Heart left ventricle (tissue), 16 donors: ENCODE results near the gene DRD2. TPM values are rescaled to one million over a fixed set of nuclear protein-coding genes. Genes with fewer than 3 reads are reported as not detected.

Source experiments
- ATAC-seq, 4 donors: fragments of 200-7000 bp; cut with Tn5 transposase; one replicate each; pipeline ENCODE4 v1.9.1; 2020 to 2022; ENCODE audit warnings: moderate library complexity in 4 of 4, mild to moderate bottlenecking in 3 of 4, moderate number of reproducible peaks in 1 of 4
- DNase-seq, 5 donors: peaks; one replicate each; pipeline ENCODE4 v3.0.0-alpha.2; 2020
- H3K27ac ChIP-seq, 12 donors: fragments of 200-600 bp; sonication (generic) in 4 of 12; one replicate each; pipeline versions ENCODE4 v1.5.0 to v1.8.0; 2016 to 2022; ENCODE audit warnings: mild to moderate bottlenecking in 2 of 12
- H3K27me3 ChIP-seq, 9 donors: fragments of 200-600 bp; sonication (generic) in 2 of 9; one replicate each; pipeline versions ENCODE4 v1.5.1 to v1.8.0; 2016 to 2022; ENCODE audit warnings: mild to moderate bottlenecking in 3 of 9
- H3K36me3 ChIP-seq, 9 donors: fragments of 200-600 bp; sonication (generic) in 2 of 9; one replicate each; pipeline versions ENCODE4 v1.5.0 to v1.8.0; 2018 to 2022; ENCODE audit warnings: mild to moderate bottlenecking in 2 of 9
- H3K4me1 ChIP-seq, 12 donors: fragments of 200-600 bp; sonication (generic) in 4 of 12; one replicate each; pipeline versions ENCODE4 v1.5.0 to v1.8.0; 2016 to 2022; ENCODE audit warnings: mild to moderate bottlenecking in 3 of 12
- H3K4me3 ChIP-seq, 12 donors: fragments of 200-600 bp; sonication (generic) in 4 of 12; one replicate each; pipeline versions ENCODE4 v1.5.0 to v1.8.0; 2017 to 2022; ENCODE audit warnings: mild to moderate bottlenecking in 9 of 12, moderate library complexity in 4 of 12
- H3K9me3 ChIP-seq, 12 donors: fragments of 200-600 bp; sonication (generic) in 4 of 12; one replicate each; pipeline versions ENCODE4 v1.5.0 to v1.8.0; 2016 to 2022; ENCODE audit warnings: mild to moderate bottlenecking in 1 of 12
- CTCF ChIP-seq, 12 donors: fragments of 200-600 bp; sonication (generic) in 4 of 12; IDR thresholded peaks; one replicate each; pipeline versions ENCODE4 v1.5.0 to v1.8.0; 2018 to 2022; ENCODE audit warnings: antibody characterized with exemption in 12 of 12, mild to moderate bottlenecking in 5 of 12
- POLR2A ChIP-seq, 2 donors: fragments of 450-650 bp; IDR thresholded peaks; one replicate each; pipeline ENCODE4 v1.6.1; 2017; ENCODE audit warnings: antibody characterized with exemption in 2 of 2, mild to moderate bottlenecking in 2 of 2, moderate library complexity in 2 of 2
- WGBS, 4 donors: extraction: QIAGEN DNeasy Blood & Tissue Kit in 2 of 4; methylation state at CpG; one replicate each; pipeline versions ENCODE4 v1.1.5 to v1.1.7; 2013 to 2018; 5-methylcytosine and 5-hydroxymethylcytosine counted together
- intact Hi-C, 10 donors: fragments of 100-400 bp; cut with DNase I; formaldehyde crosslinking; loops; one replicate each; pipeline versions ENCODE4 v1.11.1 to v1.14.2; 2022
- polyA plus RNA-seq, 2 donors: library from polyadenylated mRNA; stranded (reverse); fragments of 200-250 nt; gene quantifications; one replicate each; pipeline ENCODE4 v1.2.3, GENCODE V29; 2013
- total RNA-seq, 9 donors: library from RNA; depleted of rRNA in 2 of 9; stranded (reverse); fragments of >200 nt in 2 of 9; fragmentation: NEBNext Ultra II Directional in 3 of 9; extraction: Animal tissue kit (Norgen Biotek cat#: 25700) in 3 of 9; gene quantifications; one replicate each; pipeline versions ENCODE4 v1.1.0 to v1.2.4, GENCODE V29; 2016 to 2023
- donor health status: ischemic (EF 13 %, LVEDD 7.1; RV severe dilation, severe dysfunction).
- donor health status: healthy with polysubstance abuse.
- donor health status: DM: no; HTN: yes; CAD: no.
- donor health status: DM: no; HTN: no; CAD: no.
- donor health status: ischemic (EF 25% LVEDD 6.9; RV normal size, moderate dysfunction).
- donor health status: ischemic (EF 25% LVEDD 5.7; RV mildly dilated, moderate dysfunction).
- donor health status: healthy.
- donor health status: DM: yes; HTN: yes; CAD: no.
- donor health status: ischemic (EF 35%, LVEDD 5.7; RV mildly dilated, moderate dysfunction).
- donor health status: nonischemic (EF 11% LVEDD 7.7; RV severe dilation, severe dysfunction).
- donor health status: DM: yes; HTN: yes; CAD: no.
- donor health status: PGD.
- donor health status: ischemic (EF 29% LVEDD 5.4; RV normal size, mild dysfunction).
- donor health status: nonischemic (EF 23%, LVEDD 6.1; RV moderate dilation, normal function).

DRD2 gene
- total and polyA plus RNA-seq, 11 donors: 0.12 to 0.14 TPM; not detected in 9

DNA sequence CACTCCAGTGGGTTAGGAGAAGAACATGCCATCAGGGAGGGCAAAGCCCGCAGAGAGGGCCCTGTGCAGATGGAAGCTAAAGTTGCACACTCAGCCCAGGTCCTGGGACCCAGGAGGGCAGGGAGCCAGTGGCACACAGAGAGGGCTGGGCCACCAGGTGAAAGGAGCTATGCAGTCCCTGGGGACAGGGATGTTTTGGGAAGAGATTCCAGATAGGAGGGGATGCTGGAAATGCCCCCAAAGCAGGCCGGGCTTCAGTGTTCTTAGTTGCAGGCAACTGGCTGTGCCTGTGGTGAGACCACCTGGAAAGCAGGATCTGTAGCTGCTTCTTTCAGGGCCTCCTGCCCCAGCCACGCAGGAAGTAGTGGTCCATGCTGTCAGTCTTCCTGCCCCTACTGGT is 68.0 kb downstream of the DRD2 start:
- no peaks in the 10 kb centered on the region for H3K27me3 ChIP-seq
- no peaks in the 10 kb centered on the region for H3K9me3 ChIP-seq
- 79 to 92% (median 82%) methylated on average over 3 of the region's 3 CpGs for WGBS, 4 donors
- no peaks in the 10 kb centered on the region for H3K36me3 ChIP-seq
- H3K27ac ChIP-seq: no peak overlapping the region
- DNase-seq: no peak
- TF ChIP-seq CTCF (IDR thresholded peaks at IDR 0.05) (no peak), POLR2A (IDR thresholded peaks at IDR 0.05) (no peak)
- H3K4me1 ChIP-seq: no peaks in the 10 kb centered on the region
- no peak overlapping the region for H3K4me3 ChIP-seq
- intact Hi-C loops: no loop called here
- ATAC-seq: no peak

DNA sequence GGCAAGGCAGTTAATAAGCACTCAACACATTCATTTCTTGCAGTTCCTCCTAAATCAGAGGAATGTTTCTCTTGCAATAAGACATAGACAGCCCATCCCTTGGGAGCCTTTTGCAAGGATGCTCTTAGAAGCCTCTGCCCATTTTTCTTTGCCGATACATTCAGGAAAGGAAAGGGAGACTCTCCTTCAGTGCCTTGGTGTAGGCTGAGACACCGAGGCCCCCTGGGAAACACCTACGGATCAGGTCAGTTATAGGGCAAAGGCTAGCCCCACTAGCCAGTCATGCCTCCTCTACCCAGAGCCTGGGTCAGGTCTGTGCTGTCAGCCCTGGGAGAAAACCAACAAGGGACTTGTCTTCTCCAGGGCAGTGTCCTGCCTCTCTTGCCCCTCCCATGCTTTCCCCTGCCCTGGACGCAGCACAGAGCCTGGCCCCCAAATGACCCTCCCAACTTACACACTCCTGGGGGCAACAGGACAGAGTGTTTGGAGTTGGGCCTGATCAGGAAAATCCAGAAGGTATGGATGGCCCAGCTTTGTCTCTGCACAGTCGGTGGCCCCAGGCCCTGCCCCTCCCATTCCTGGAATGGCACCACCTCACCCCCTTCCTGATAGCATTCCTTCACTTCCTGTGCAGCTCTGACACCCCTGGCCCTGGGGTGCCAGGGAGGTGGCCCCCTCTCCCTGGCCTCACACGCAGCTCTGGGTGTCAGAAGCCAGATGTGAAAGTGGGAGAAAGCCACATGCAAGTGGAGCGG is 69.3 kb downstream of the DRD2 start:
- no peak for DNase-seq
- intact Hi-C loops: no loop called here
- Histone ChIP-seq H3K27ac (no peak overlapping the region), H3K4me3 (no peak overlapping the region), H3K36me3 (no peaks in the 10 kb centered on the region), H3K4me1 (no peaks in the 10 kb centered on the region), H3K27me3 (no peaks in the 10 kb centered on the region), H3K9me3 (no peaks in the 10 kb centered on the region)
- no peak for TF ChIP-seq CTCF (IDR thresholded peaks at IDR 0.05)
- no peak for TF ChIP-seq POLR2A (IDR thresholded peaks at IDR 0.05)
- ATAC-seq: no peak
- WGBS, 4 donors: 72 to 75% (median 74%) methylated on average over 7 of the region's 7 CpGs

DNA sequence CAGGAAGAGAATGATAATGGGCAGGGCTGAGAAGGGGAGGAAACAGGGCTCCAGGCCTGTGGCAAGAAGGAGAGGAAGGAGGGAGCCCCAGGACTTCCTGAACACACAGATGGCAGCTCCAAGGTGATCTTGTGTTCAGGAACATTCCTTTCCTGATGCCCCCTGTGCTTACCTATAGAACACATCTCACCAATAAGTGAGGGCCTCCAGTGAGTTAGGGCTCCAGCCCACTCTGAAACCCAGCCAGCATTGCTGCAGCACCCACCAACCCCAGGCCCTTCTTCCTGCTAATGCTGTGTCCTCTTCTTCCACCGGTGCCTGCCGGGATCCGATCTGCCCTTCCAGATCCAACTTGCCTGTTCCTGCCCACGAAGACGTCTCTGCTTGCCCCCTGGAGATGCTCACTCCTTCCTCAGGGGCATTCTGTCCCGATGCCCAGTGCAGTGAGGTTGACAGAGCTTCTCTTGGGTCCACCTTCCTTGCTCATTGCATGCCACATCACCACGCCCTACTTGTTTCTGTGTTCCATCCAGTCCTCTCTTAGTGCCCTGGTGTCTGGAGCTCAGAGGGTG is 70.3 kb downstream of the DRD2 start:
- no peaks in the 10 kb centered on the region for H3K27me3 ChIP-seq
- H3K36me3 ChIP-seq: no peaks in the 10 kb centered on the region
- H3K27ac ChIP-seq: no peak overlapping the region
- no peaks in the 10 kb centered on the region for H3K9me3 ChIP-seq
- DNase-seq: no peak
- TF ChIP-seq POLR2A (IDR thresholded peaks at IDR 0.05) (no peak), CTCF (IDR thresholded peaks at IDR 0.05) (no peak)
- intact Hi-C loops: no loop called here
- H3K4me3 ChIP-seq: no peak overlapping the region
- no peaks in the 10 kb centered on the region for H3K4me1 ChIP-seq
- 90 to 94% (median 92%) methylated on average over 7 of the region's 7 CpGs for WGBS, 4 donors
- no peak for ATAC-seq

DNA sequence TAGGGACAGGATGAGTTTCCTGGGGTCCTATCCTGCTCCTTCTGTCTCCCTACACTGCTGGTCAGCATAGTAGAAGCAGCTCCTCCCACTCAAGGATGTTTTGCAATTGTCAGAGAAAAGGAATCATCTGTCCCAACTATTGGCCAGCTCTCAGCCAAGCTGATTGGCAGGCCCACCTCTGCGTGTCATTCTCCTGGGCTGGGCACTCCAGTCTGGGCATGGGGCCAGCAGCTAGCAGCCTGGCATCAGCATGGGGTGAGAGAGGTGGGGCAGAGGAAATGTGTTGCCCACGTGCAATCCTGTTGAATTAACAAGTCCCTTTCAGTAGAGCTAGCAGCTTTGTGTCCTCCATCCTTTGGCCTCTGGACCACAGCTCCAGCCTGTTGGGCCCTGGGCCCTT is 73.5 kb downstream of the DRD2 start:
- peak; percentile 79 to 91 (median 83) for DNase-seq
- 13 to 29% (median 16%) methylated on average over 2 of the region's 2 CpGs; no CpG with 5 or more reads in 1 of the 4 donors for WGBS, 4 donors
- no peak overlapping the region for H3K27ac ChIP-seq
- no peak overlapping the region for H3K4me3 ChIP-seq
- H3K36me3 ChIP-seq: no peaks in the 10 kb centered on the region
- intact Hi-C loops: no loop called here
- H3K27me3 ChIP-seq: no peaks in the 10 kb centered on the region
- H3K4me1 ChIP-seq: no peaks in the 10 kb centered on the region
- ATAC-seq: peak; percentile 90 to 98 (median 94)
- TF ChIP-seq CTCF (IDR thresholded peaks at IDR 0.05): no peak
- TF ChIP-seq POLR2A (IDR thresholded peaks at IDR 0.05): no peak
- H3K9me3 ChIP-seq: no peaks in the 10 kb centered on the region
